HG03558 (cell line): ENCODE data around the gene DTD2.
"Not testable (repeated sequence)": the region's sequence is repeated elsewhere in the genome, so short reads cannot be mapped to it uniquely, and the experiment has no call there.

Source experiments
- ATAC-seq: cut with Tn5 transposase; IDR thresholded peaks from one replicate; pipeline ENCODE4 v1.9.1; 2021; ENCODE audit warnings: moderate number of reproducible peaks; ENCODE audit not compliant: unreplicated experiment; ENCODE audit errors: extremely low read depth

Gene DTD2

DNA sequence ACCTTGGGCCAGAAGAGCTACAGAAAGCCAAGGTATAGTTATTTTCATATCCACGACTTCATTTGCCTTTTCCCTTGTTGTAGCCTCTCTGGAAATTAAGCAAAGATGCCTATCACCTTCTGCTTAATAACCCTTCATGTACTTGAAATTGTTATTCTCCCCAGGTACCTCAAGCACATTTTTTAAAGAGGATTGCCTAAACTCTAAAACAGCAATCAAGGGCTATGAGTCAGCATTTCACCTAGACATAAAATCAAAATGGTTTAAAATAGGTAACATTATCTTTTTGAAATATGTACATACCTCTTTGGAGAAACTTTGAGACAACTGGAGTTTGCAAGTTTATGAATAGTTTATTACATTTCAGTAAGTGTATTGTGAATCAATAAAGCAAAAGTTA is 11.6 kb downstream of the DTD2 start:
- ATAC-seq = no peak

DNA sequence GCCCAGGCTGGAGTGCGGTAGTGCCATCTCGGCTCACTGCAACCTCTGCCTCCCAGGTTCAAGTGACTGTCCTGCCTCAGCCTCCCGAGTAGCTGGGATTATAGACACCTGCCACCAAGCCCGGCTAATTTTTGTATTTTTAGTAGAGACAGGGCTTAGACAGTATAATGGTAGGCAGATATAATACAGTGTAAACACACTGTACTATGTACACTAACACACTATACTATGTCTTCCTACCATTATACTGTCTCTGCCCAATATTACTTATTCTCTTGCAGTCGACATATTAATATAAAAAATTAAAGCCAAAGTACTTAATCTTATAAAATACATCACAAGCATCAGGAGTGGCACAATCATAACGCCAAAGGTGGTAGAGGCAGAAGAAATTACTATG is 15.0 kb downstream of the DTD2 start:
- ATAC-seq = no peak

DNA sequence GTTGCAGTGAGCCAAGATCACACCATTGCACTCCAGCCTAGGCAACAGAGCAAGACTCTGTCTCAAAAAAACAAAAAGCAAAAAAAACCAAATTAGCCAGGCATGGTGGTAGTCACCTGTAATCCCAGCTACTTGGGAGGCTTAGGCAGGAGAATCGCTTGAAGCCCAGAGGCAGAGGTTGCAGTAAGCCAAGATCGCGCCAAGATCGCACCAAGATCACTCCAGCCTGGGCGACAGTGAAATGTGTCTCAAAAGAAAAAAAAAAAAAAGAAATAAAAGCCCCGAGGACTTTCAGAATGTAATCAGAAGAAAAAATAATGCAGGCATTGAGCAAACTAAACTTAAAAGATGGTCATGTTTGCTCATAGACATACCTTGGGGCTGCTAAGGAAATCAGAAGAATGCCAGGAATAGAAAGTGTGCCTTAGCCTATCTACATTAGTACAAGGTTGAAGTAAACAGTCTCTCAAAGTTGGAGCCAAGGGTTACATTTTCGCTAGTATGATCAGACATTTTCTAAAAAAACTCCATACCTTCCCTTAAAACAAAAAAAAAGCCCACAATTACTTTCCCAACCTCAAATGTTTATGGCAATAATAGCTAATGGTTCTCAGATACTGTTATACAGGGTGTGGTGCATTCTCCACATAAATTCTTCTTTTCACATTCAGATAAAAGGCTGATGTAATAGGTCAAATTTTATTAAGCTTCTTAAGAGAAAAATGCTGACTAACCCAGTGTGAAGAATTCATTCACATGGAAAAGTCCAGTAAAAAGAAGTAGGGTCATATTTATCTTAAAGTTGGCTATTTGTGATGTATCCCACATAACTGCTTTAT is 15.8 kb downstream of the DTD2 start:
- no peak for ATAC-seq

DNA sequence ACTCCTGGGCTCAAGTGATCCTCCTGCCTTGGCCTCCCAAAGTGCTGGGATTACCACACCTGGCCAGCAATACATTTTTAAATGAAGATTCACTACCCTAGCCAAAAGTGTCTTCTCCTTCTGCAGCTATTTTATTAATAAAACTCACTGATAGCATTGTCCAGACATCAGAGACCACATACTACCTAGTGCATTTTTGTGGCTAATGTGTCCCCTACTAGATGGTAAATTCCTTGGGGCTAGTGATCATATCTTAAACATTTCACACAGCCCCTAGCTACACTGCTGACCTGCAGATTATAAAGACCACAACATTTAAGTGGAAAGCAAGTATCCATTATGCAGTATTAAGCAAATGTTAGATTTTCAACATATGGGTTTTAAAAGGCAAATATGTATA is 17.0 kb downstream of the DTD2 start:
- ATAC-seq = no peak

DNA sequence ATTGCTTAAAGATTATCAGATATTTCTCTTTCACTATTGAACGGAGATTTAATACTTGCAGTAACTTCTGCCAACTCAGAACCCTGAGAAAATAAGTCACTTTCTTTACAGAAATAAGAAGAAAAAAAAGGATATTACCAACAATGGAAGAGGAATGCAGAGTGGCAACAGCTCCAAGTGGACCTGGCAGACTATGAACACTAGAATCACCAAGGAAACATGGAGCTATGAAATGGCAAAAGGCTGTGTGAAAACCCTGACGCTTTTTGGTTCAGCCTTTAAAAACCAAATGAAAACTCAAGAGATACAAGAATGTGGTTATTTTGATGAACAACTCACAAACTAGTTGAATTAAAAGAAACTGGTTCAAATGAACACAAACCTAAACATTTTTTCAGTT is 17.7 kb downstream of the DTD2 start:
- ATAC-seq = no peak

DNA sequence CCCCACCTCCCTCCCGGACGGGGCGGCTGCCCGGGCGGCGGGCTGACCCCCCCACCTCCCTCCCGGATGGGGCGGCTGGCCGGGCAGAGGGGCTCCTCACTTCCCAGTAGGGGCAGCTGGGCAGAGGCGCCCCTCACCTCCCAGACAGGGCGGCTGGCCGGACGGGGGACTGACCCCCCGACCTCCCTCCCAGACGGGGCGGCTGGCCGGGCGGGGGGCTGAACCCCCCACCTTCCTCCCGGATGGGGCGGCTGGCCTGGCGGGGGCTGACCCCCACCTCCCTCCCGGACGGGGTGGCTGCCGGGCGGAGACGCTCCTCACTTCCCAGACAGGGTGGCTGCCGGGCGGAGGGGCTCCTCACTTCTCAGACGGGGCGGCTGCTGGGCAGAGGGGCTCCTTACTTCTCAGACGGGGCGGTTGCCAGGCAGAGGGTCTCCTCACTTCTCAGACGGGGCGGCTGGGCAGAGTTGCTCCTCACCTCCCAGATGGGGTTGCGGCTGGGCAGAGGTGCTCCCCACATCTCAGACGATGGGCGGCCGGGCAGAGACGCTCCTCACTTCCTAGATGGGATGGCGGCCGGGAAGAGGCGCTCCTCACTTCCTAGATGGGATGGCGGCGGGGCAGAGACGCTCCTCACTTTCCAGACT is 20.1 kb downstream of the DTD2 start:
- ATAC-seq = not testable (repeated sequence)

DNA sequence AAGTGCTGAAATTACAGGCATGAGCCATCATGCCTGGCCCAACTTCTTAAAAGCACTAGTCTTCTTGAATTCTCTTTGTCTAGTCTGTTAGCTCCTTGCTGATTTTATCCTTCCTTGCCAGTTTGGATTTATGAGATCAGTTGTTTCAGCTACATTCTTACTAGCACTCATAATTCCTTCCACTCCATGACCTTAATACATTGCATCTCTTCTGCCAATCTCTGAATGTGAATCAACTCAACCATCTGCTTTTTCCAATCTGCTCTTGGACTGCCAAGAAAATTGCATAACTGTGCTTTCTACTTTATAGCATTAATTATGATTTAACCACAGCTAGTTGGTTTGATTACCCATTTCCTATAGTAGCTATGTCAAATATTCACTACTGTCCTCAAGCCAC is 22.0 kb downstream of the DTD2 start:
- no peak for ATAC-seq

DNA sequence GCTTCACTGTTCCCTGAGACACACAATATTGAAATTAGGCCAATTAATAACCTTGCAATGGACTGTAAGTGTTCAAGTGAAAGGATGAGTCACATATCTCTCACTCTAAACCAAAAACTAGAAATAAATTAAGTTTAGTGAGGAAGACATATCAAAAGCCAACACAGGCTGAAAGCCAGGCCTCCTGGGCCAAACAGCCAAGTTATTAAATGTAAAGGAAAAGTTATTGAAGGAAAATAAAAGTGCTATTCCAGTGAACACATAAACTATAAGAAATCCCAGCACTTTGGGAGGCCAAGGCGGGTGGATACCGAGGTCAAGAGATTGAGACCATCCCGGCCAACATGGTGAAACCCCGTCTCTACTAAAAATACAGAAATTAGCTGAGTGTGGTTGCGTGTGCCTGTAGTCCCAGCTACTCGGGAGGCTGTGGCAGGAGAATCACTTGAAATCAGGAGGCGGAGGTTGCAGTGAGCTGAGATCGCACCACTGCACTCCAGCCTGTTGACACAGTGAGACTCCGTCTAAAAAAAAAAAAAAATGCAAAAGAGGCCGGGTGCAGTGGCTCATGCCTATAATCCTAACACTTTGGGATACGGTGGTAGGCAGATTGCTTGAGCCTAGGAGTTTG is 26.6 kb downstream of the DTD2 start:
- ATAC-seq = no peak

DNA sequence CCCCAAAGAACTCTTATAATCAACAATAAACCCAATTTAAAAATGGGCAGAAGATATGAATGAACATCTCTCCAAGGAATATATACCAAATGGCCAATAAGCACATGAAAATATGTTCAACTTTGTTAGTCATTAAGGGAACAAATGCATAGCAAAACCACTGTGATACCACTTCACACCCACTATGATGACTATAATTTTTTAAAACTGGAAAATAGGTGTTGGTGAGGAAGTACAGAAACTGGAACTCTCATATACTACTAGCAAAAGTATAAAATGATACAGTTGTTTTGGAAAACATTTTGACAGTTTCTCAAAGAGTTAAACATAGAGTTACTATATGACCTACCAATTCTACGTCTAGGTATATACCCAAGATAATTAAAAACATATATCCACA is 27.5 kb downstream of the DTD2 start:
- no peak for ATAC-seq

DNA sequence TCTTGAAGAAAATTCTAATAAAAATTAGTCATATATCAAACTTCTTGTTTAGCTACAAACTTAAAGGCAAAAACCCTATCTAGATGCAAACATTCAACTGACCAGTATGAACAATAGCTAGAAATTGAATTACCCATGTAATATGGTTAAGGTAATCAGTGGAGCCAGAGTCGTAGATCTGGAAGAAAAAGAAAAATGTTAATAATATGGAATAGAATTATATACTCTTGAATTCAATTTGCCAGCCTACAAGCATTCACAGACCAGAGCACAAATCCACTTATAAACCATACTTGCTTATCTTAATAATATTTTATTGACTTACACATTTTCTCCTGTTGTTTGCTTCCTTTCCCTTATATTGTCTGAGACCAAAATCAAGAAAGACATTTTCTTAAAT is 29.3 kb downstream of the DTD2 start:
- ATAC-seq = no peak

DNA sequence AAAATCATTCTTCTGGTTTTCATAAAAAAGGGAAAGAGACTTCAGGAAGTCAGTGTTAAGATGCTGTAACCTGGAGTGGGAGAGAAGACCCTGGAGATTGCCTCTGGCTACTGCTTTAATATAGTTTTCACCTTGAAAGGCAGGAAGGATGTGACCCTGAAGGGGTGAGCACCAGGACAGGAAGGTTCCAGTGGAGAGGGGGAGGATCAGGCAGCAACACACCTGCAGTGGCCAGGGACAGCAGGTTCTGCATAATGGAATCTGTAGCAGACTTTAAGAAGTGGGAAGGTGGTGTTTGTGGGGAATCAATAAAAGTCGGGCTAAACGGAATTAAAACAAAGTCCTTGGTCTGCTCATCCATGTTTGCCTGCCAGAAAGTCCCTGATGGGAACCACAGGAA is 30.6 kb downstream of the DTD2 start:
- no peak for ATAC-seq

DNA sequence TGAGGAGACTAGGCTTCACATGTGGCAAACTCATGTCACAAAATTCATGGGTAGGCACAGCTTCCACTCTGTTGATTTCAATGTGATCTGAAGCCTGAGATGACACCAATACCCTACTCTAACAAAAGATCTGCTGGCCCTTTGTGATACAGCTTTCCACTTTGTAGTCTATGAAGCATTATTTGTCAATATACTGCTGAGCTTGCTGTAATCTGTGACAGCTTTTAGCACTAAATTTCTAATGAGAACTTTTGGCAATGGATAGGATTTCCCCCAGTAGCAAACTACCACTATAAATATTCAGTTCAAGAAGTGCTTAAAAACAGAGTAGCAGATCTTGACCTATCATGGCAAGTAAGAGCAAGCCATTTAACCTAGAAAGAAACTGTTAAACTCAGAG is 31.4 kb downstream of the DTD2 start:
- no peak for ATAC-seq

DNA sequence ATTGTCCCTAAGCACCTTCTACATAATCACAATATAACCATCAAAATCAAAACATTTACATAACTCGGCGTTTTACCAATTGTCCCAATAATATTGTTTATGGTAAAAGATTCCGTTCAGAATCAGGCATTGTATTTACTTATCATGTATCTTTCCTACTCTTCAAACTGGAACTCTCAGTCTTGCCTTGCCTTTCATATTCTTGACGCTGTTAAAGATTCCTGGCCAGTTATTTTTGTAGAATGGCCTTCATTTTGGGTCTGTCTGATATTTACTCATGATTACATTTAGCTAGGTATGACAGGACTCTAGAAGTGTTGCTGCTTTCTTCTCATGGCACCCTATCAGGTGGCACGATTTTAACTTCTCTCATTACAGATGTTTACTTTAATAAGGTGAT is 36.1 kb downstream of the DTD2 start:
- ATAC-seq = no peak

DNA sequence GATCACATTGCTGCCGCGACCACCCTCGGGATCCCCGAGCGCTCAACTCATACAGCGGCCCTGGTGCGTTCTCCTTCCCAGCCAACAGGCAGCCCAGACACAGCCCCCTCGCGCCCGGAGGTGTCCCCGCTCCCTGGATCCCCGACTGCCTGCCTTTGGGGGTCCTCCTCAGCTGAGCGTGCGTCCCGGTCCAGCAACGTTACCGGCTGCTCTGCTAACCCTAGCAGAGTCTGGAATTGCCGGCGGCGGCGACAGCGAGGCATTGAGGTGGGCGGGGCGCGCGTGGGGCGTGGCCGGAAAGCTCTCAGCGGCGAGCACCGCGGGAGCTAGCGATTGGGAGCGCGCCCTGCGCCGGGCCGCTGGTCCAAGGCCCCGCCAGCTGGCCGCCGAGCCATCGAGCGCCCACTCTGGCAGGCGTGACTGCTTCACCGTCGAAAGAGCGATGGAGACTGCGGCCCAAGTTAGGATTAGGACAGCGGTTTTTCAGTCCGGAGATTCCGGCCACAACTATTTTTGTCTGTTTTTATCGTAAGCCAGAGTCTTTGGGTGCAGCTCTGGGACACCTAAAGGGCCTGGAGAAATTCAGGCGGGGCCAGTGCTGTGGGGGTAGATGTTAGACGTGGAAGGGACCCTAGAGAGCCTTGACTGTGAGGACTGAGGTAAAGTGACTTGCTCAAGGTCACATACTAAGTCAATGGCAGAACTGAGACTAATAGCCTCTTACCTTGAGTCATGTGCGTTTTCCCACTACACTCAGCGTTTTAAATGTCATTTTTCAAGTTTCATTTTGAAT is 36.8 kb downstream of the DTD2 start, which contains the start of gene HEATR5A:
TSS of gene HEATR5A (minus strand) at position 232 of the 793 bp plus-strand sequence. CDS start 17,575 bp downstream, outside the sequence.
- peak; percentile 93 for ATAC-seq

DNA sequence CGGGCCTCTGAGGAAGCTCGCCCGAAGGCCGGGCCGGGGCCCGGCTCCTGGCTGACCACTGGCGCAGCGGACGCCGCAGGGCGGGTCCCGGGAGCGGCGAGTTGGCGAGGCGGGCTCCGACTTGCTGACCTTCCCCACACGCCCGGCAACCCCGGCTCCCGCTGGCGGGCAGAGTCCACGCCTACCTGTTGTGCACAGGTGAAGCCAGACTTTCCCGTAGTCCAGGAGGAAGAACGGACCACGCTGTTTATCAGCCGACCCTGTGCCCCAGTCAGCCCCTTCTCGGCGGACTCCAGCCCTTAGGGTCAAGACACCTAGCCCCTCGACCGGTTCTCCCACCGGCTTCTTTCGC is 37.4 kb downstream of the DTD2 start:
- ATAC-seq = no peak

DNA sequence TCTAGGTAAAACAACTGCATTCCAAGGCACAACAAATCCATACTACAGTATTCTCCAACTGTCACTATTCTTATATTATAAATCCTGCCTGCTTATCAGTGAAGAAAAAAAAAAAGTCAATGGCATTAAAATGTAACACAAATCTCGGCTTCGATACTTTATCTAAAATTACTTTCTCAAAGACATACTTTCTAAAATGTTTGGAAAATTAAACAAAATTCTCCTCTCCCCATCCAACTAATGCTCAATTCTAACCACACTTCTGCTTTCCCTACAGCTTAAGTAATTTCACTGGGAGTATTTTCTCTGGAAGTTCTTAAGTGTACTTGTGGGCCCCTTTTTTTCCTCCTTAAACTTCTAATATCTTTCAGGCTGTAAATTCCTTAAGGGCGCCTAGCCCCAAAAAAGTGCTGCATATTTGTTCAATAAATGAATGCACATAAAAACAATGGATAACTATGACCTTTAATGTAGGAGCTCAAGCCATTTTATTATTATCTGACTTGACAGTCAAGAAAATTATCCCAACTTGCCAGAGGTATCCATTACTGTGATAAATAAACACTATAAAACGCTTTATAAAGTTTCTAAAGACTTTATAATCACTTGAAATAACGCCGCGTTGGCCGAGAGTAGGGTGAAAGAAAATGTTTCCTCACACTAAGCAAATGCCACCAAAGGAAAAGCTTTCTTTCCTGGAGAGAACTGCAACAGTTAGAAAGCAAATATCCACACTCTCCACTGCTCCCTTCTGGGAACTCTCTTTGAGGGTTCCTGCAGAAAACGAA is 37.9 kb downstream of the DTD2 start:
- ATAC-seq = no peak

DNA sequence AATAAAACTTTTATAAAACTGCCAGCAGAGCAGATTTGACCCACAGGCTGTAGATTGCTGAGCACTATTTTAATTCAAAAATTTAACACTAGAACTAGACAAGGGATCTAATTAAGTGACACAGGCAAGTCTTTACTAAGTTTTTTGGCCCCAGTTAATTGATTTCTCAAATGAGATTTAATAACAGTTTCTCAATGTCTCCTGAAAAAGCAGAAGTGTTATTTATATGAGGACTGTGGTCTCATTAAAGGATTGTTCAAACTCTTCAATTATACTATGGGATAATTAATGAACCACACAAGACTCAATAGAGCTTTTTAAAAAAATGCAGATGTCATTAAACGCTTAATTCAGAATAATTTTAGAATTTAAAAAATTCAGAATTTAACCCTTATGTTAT is 38.9 kb downstream of the DTD2 start:
- ATAC-seq = no peak

DNA sequence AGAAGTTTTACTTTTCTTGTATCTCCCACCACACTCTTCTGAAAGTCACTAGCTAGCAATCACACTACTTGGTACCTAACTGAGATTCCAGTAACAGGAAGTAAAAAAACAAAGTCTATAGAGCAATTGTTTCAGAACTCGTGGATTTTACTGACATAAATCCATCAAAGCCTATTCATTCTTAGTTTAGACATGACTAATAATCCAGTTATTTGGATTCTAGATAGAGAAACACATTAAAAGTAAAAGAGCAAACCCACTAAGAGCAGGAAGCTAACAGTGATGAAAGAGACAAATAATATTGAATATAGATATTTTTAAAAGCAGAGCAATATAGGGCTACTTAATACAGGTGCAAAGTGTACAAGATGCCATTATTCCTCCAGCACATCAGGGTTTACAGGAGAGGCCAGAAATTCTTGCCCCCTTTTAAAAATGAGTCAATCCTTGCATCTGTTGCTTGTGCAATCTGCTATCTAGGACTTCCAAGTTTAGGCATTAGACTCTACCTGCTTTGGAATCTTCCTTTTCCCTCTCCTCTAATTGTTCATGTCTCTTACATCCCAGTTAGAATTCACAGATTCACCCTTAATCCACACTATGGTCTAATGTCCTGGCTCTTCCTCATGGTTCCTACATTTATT is 43.0 kb downstream of the DTD2 start:
- no peak for ATAC-seq

DNA sequence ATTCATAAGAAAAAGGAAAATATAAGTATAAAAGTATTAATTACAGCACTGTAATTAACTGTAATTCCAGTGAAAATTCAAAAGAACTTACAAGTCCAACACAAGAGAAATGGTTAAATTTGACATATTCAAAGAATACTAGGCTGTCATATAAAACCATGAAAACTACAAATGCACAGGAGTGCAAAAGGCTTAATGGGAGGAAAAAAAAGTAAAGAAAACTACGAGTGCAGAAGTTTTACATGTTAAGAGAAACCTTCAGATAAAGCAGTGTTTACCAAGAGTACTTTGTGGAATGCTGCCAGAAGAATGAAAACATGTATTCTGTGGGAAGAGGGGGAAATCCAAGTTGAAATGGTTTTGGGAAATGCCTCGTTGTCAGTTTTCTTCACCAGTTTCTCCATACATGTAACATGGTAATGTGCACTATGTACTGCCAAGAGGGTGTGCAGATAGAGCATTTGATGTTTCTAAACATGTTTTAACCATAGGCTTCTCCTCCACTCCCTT is 46.0 kb downstream of the DTD2 start:
- ATAC-seq = no peak
